Stimulated activated CD4-positive, alpha-beta T cell treated with anti-CD3 and anti-CD28 coated beads, Interleukin-15, amount 100 ng/mL, for 24 hours (primary cell): ENCODE measurements around the gene FBP1.
A peak's percentile ranks its signal among the peaks of the same experiment; 100 is the strongest.

Source experiments
- DNase-seq: peaks from one replicate; pipeline ENCODE4 v3.0.0-alpha.2; 2020

Gene FBP1

GRCh38 chr9:94639061-94639998 is at the start of gene FBP1:
TSS of gene FBP1 (minus strand) at chr9:94639518. CDS start at chr9:94639310, 208 bp downstream.
- DNase-seq, result peak; percentile 58

DNA sequence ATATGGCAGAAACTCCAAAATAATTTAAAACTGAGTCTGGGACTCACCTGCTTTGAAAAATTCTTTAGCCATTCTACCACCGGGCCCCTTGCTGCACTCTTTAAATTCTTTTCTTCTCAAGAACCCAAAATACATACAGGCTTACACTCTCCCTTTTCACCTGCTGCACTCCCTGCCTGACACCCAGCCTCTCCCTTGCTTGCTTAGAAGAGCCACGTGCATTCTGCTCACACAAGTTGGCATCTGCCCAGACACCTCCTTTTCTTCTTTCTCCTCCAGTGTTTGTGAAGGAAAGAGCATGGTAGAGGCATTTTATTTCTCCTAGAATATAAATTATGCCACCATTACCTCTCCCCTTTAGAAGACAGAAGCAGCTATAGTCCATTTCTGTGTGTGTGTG is 48.1 kb upstream of the FBP1 start:
- DNase-seq, result no peak

DNA sequence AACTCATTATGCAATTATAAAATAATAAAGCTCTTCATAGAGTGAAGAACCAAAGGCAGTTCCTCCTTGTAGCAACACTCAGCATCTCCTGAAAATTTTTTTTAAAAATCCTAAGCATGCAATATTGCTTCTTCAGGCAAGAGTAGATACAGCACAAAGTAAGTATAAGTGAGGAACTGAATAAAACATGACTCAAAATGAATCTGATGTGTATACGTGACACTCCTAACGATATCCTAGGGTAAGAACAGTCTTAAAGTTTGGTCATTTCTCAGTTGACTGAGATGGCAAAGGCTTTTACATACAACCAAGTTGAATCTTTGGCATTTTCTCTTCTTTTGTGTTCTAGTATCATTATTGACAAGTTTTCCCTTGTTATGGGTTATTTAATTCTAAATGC is 46.0 kb upstream of the FBP1 start:
- no peak for DNase-seq

DNA sequence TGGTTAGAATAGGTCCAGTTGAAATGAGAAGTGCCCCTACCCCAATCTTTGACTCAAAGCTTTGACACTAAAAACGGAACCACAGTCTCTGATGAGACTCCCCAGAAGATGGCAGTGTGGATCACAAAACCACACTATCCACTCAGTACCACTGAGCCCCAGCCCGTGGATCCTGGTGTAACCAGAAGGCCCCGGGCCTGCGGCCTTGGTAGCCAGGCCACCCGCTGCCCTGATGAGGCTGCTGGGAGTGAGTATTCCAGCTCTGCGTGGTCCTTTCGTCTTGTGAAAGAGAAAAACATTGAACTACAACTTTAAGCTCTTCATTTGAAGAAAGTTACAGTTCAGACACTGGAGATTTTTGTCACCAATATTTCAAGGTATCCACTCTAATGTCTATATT is 42.2 kb upstream of the FBP1 start:
- peak; percentile 67 for DNase-seq

DNA sequence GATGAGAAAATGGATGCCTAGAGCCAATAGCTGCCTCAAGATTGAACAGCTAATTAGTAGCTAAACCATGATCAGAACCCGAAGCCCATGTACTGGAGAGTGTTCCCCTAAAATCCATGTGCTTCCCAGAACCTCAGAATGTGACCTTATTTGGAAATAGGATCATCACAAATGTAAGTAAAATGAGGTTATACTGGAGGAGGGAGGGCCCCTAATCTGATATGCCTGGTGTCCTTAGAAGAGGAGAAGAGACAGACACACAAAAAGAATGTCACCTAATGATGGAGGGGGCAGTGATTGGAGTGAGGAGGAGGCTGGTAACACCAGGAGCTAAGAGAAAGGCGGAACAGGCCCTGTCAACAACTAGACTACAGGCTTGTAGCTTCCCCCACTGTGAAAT is 41.3 kb upstream of the FBP1 start:
- DNase-seq, result no peak

DNA sequence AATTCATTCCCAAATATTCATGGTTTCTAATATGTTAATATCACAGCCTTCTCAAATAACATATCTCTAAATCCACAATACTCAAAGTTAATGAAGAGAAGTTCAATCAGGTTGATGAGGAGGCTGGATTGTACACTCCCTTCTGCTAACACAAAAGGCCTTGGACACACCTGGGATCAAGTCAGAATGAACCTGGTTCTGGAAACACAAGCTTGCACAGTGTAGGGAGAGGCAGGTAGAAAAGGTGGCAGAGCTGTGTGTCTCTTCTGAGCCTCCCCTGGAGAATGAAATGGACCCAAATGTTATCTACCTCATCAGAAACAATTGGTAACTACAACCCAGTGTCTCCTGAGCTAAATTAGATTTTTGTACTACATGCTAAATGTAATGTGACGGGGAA is 40.7 kb upstream of the FBP1 start:
- no peak for DNase-seq

DNA sequence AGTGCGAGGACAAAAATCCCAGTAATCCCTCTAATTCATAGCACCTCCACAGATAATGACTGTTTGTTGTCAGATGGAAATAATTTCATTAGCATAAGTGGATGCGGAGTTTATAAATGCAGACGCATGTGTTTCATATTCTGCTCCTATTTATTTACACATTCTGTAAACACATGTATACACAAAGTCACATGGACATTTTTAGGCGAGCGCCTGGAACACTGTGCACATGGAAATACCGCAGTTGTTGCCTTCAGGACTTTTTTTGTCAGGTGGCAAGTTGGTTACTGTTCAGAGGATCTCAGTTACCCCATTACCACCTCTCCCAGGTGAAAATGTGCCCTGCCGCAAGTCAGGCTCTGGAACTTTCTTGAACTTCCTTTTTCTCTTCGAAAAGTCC is 40.3 kb upstream of the FBP1 start:
- DNase-seq, result no peak

DNA sequence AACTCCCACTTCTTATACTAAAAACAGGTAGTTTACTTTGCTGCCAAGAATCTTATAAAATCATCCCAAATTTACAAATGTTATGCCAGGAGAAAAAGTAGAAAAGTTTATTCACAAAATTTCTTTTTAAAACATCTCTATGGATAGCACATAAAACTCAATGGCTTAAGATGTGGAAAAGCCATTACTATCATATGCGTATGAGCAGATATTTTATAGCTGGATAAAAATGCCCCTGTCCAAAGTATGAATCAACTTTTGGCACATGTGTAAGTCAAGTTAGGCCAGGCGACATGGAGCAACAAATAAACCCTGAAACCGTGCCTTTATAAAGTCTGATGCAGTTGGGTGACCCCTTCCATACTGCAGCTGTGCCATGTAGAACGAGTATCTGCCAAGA is 38.6 kb upstream of the FBP1 start:
- no peak for DNase-seq

DNA sequence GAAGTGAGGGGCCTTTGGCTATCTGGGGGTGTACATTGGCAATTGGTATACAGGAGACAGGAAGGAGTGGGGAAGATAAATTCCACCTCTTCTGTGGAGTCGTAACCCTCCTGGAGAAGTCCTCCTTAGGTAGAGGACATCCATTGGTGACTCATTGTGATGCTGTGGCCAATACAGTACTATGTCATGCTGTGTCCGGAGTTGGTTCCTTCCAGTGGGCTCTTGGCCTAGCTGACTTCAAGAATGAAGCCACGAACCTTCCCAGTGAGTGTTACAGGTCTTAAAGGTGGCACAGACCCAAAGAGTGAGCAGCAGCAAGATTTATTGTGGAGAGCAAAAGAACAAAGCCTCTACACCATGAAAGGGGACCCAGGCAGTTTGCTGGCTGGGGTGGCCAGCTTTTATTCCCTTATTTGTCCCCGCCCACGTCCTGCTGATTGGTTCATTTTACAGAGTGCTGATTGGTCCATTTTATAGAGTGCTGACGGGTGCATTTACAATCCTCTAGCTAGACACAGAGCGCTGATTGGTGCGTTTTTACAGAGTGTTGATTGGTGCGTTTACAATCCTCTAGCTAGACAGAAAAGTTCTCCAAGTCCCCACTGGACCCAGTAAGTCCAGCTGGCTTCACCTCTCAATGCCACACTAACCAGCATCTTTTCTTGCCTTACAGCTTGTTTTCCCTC is 37.3 kb upstream of the FBP1 start:
- DNase-seq, result no peak

DNA sequence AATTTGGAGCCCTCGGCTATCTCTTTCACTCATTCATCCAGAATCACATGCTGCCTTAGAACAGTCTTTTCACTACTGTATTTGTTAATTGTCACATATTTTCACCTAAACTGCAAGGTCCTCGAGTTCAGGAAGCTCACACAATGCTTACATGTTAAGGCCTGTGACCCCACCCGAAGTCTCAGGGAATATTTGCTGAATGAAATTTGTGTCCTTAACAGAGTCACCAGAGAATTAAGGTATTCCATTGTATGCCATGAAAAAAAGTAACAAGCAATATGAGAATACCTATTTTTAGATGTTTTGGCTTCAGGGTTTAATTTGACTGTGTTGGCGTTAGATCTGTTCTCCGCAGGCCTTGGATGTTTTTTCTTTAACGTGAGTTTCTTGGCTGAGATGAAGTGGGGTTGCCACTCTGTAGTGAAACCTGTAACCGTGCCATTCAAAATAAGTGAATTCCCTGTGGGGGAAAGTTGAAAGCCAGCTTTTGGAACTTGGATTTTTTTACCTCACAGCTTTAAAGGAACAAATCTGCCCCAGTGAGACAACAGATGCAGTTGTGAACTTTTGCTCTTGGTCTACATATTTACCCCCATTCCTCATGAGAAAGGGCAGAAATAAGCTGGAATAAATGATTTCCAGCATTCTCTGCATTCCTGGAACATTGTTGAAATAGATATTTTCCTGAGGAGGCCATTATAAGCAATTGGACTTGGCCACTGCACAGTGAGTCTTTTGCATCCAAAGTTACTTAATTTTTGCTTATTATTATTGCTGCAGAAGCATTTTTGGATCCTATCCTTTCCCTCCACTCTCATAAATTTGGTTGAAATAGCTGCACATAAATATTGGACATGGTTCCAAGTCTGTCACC is 35.9 kb upstream of the FBP1 start:
- DNase-seq, result no peak

DNA sequence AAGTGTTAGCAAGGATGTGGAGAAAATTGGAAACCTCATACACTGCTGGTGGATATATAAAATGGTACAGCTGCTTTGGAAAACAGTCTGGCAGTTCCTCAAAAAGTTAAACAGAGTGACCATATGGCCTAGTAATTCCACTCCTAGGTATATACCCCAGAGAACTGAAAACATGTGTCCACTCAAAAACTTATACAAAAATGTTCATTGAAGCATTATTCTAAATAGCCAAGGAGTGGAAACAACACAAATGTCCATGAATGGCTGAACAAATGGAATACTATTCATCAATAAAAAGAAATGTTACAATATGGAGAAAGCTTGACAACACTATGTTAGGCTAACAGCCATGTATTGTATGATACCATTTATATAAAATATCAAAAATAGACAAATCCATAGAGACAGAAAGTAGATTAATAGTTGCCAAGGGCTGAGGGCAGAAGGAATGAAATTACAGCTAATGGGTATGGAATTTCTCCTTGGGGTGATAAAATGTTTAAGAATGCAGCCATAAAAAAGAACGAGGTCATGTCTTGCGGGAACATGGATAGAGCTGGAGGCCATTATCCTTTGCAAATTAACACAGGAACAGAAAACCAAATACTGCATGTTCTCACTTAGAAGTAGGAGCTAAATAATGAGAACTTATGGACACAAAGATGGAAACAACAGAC is 33.6 kb upstream of the FBP1 start:
- no peak for DNase-seq

GRCh38 chr9:94668928-94669729 is 29.8 kb upstream of the FBP1 start:
- DNase-seq, result peak; percentile 68

GRCh38 chr9:94668418-94668927 is 29.2 kb upstream of the FBP1 start:
- no peak for DNase-seq

DNA sequence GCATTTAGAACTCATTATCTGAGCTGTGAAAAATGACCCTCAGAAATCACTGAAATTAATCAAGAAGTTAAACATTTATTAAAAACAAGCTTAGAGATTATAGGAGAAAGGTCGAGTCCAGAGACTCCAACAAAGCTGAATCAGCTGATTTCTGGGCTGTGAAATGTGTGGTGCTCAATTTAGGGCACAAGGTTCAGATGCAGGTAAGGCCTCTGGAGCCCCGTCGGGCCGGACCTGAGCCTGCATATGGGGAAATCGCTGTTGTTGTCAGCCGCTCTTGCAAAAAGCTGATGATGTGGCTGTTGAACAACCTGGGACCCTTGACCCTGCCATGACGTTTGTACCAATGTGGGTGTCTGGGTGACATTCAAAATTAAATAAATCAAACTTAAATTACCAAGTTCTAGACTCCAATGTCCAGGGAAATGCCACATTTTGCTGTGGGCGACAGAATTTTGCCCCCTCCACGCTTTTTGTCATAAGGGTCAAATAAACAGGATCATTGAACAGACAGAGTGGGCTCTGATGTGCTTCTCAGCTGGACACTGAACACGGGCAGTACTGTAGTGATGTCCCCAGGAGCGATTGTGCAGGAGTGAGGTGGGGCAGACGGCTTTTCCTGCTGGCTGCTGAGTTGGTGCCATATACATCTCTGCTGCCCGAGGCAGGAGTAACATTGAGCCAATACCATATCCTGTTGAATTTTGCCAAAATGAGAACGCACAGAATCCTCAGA is 27.2 kb upstream of the FBP1 start:
- no peak for DNase-seq

DNA sequence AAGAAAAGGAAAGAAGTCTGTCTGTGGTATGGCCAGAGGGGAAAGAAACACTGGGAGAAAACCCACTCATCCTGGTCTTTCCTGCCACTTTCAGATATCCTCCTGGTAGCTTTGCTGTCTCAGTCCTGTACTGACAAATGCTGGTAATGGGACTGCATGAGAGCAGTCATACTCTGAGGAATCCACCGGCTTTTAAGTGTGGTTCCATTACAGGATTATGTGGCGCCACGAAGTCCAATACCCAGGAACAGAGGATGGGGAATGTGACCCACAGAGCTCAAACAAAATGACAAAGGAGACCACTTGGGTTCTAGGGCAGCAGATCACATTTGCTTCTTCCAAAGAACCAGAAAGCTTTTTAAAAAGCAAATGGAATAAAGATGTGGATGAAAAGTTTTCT is 26.3 kb upstream of the FBP1 start:
- no peak for DNase-seq

- DNase-seq, result no peak
These were observed 25.5 kb upstream of the FBP1 start for GRCh38 chr9:94664801-94665200.

DNA sequence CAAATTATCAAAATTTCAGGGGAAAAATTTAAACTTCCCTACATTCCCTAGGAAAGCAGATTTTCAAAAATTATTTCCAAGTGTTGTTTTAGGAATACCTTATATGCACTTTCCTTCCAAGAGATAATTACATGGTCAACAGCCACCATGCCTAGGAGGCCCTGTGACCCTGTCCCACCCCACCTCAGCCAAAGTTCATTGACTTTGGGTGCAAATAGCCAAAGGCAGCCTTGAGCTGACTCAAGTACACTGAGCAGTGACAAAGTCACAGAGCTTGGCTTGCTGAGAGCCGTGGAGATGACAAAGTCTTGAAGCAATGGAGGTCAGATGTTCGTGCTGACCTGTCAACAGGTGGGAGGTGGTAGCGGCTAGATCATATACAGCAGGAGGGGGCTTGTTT is 24.3 kb upstream of the FBP1 start:
- DNase-seq, result no peak

DNA sequence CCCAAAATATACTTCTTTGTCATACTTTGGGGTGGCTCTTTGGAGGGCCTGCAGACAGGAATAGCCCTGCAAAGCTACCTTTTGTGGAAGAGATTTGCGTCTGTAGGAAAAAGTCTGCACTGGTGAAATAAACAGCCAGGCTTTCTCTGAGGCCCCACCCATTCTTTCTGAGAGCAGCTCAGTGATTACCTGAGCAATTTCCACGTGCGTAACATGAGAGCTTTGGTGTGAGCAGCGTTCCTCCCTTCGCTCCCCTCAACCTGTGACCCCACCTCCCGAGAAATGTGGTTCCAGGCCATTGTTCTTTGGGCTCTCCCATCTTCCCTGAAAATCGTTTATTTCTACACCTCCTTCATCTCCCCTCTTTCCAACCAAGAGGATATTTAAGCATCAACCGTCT is 23.8 kb upstream of the FBP1 start:
- DNase-seq, result no peak

DNA sequence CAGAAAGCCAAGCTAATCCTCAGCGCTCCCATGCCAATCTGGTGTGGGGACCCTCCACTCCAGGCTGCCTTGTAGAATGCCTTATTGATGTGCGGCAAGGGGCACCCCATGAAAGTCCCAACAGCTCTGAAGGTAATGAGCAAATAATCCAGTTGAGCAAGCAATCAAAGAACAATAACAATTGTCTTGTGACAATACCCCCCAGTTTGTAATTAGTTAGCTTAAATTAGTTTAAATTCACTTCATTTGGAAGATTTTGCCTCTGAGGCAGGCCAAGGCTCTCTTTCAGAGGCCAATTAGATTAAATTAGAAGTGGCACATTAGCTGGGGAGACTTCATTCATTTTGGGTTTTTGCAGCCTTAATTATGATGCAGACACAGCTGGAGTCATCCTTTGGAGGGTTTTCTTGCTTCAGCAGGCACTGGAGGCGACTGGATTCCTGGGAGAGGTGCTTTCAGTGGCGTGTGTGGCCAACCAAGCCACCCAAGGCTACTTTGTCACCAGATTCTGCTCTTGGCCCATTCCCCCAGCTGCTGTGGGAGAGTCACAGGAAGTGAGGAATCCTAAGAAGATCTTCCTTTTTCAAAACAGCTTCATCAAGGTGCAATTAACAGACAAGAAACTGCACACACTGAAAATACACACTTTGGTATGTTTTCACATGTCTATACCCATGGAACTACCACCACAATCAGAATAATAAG is 17.9 kb upstream of the FBP1 start:
- no peak for DNase-seq

GRCh38 chr9:94656200-94656599 is 16.9 kb upstream of the FBP1 start:
- DNase-seq, result peak; percentile 38
